PFSK-1 (cell line): Measurements from ENCODE around the gene ZNF207.

ENCODE experiments used
- FOXP2 ChIP-seq: optimal IDR thresholded peaks from 2 replicates; pipeline ENCODE3; 2011; ENCODE audit warnings: borderline replicate concordance, control low read depth, inconsistent platforms; ENCODE audit not compliant: insufficient read depth; ENCODE audit errors: extremely low read length, extremely low read depth
- POLR2AphosphoS5 ChIP-seq: IDR thresholded peaks from 2 replicates; pipeline ENCODE4 v1.6.1; 2012; ENCODE audit warnings: low read depth, mild to moderate bottlenecking, control low read depth, low read length, moderate library complexity
- SIN3A ChIP-seq: IDR thresholded peaks from 2 replicates; pipeline ENCODE4 v1.6.1; 2012; ENCODE audit warnings: mild to moderate bottlenecking, low read length, moderate library complexity, borderline replicate concordance; ENCODE audit not compliant: insufficient read depth
- TAF1 ChIP-seq: IDR thresholded peaks from 2 replicates; pipeline ENCODE4 v1.6.1; 2012; ENCODE audit warnings: low read length, control low read depth, borderline replicate concordance; ENCODE audit not compliant: insufficient read depth
- TF ChIP-seq, protein P1 (sequence below), 2 experiments: IDR thresholded peaks; 2 replicates each; pipeline versions ENCODE4 v1.6.1 to v1.8.0; 2011 to 2012; ENCODE audit warnings: low read depth in 2 of 2, low read length in 2 of 2, control low read depth in 1 of 2, inconsistent platforms in 1 of 2, mild to moderate bottlenecking in 1 of 2, moderate library complexity in 1 of 2; ENCODE audit not compliant: insufficient read depth in 1 of 2

The ZNF207 gene

DNA sequence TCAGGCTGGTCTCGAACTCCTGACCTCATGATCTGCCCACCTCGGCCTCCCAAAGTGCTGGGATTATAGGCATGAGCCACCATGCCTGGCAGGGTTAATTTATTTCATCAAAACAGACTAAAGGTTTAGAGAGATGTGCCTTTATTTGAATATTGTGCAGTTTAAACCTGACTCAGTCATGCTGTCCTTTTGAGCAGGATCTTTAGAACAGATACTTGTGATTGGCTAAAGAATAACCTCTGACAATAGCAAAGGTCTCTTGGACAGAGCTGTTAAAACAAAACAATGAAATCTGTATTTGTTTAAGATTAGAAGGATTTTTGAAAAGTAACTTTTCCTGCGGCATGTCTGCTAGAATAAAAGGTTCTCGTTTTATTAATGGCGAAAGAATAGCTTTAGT is 36.0 kb downstream of the ZNF207 start:
- TF ChIP-seq, protein P1, sequence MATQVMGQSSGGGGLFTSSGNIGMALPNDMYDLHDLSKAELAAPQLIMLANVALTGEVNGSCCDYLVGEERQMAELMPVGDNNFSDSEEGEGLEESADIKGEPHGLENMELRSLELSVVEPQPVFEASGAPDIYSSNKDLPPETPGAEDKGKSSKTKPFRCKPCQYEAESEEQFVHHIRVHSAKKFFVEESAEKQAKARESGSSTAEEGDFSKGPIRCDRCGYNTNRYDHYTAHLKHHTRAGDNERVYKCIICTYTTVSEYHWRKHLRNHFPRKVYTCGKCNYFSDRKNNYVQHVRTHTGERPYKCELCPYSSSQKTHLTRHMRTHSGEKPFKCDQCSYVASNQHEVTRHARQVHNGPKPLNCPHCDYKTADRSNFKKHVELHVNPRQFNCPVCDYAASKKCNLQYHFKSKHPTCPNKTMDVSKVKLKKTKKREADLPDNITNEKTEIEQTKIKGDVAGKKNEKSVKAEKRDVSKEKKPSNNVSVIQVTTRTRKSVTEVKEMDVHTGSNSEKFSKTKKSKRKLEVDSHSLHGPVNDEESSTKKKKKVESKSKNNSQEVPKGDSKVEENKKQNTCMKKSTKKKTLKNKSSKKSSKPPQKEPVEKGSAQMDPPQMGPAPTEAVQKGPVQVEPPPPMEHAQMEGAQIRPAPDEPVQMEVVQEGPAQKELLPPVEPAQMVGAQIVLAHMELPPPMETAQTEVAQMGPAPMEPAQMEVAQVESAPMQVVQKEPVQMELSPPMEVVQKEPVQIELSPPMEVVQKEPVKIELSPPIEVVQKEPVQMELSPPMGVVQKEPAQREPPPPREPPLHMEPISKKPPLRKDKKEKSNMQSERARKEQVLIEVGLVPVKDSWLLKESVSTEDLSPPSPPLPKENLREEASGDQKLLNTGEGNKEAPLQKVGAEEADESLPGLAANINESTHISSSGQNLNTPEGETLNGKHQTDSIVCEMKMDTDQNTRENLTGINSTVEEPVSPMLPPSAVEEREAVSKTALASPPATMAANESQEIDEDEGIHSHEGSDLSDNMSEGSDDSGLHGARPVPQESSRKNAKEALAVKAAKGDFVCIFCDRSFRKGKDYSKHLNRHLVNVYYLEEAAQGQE (IDR thresholded peaks at IDR 0.05; ENCODE audit: insufficient read depth in 1 of 2, low read depth in 2 of 2, low read length in 2 of 2), result no peak
- TF ChIP-seq SIN3A (no peak), FOXP2 (no peak), TAF1 (no peak), POLR2AphosphoS5 (no peak)

DNA sequence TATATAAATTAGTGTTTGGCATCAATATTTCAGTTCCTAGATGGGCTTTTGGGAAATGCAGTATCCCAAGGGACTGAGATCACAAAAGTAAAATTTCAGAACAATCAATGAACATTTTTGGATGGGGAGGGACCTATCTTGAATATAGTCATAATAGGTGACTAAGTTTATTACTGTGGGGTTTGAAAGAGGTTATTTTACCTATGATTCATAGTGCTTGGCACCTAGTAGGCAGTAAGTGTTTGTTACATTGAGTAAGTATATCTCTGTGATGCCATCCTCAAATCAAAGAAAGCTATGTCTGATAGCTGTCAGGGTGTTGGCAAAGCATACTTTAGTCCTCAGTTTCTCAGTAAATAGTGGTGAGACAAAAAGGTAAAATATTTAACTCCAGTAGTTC is 36.9 kb downstream of the ZNF207 start:
- no peak for TF ChIP-seq TAF1
- TF ChIP-seq POLR2AphosphoS5, result no peak
- TF ChIP-seq FOXP2, result no peak
- TF ChIP-seq SIN3A, result no peak
- TF ChIP-seq, protein P1 (IDR thresholded peaks at IDR 0.05; ENCODE audit: insufficient read depth in 1 of 2, low read depth in 2 of 2, low read length in 2 of 2), result no peak

- TF ChIP-seq FOXP2 (no peak), SIN3A (no peak), TAF1 (no peak), POLR2AphosphoS5 (no peak)
- TF ChIP-seq, protein P1 (IDR thresholded peaks at IDR 0.05; ENCODE audit: insufficient read depth in 1 of 2, low read depth in 2 of 2, low read length in 2 of 2), result no peak
These were observed 38.9 kb downstream of the ZNF207 start for GRCh38 chr17:32388613-32389459.

DNA sequence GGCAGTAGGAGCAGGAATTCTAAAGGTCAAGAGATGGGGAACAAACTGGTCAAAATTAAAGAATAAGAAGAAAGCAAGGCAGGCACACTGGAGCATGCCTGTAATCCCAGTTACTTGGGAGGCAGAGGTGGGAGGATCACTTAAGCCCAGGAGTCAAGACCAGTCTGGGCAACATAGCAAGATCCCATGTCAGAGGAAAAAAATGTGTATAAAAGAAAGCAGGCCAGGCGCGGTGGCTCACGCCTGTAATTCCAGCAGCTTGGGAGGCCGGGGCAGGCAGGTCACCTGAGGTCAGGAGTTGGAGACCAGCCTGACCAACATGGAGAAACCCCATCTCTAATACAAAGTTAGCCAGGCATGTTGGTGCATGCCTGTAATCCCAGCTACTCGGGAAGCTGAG is 43.9 kb downstream of the ZNF207 start:
- TF ChIP-seq TAF1 (no peak), POLR2AphosphoS5 (no peak), FOXP2 (no peak), SIN3A (no peak)
- TF ChIP-seq, protein P1 (IDR thresholded peaks at IDR 0.05; ENCODE audit: insufficient read depth in 1 of 2, low read depth in 2 of 2, low read length in 2 of 2), result no peak
